ENCODE results near the gene SLAMF8.
A peak's percentile ranks its signal among the peaks of the same experiment; 100 is the strongest.

Gene SLAMF8

DNA sequence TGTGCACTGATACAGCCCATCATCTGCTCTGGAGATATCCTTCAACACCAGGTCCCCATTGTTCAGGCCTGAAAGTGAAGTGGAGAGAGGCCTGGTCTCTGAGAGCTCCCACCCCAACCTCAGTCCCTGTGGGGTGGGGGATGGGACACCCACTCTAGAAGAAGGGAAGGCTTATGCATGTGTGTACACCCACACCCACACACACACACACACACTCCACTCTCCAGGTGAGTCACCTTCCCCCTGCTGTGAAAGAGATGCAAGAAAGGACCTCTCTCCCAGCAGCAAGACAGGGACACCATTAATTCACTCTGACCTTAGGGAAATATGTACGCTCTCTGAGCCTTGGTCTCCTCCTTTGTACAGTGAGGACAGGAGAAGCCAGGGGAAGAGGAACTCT lies 29.9 kb downstream of the SLAMF8 start:
- Histone ChIP-seq H3K4me3 (ENCODE audit: low read length in 2 of 2) (no peak overlapping the region), H3K4me1 (ENCODE audit: control insufficient read depth in 2 of 2, insufficient read depth in 2 of 2, low read length in 2 of 2) (peaks cover 0 to 7% of the 10 kb centered on the region in 2 donors), H3K27me3 (ENCODE audit: control insufficient read depth in 2 of 2, insufficient read depth in 2 of 2, low read length in 2 of 2) (no peaks in the 10 kb centered on the region), H3K36me3 (ENCODE audit: control insufficient read depth in 2 of 2, insufficient read depth in 2 of 2, low read length in 2 of 2) (no peaks in the 10 kb centered on the region), H3K27ac (ENCODE audit: low read depth in 2 of 2, low read length in 2 of 2) (no peak overlapping the region), H3K9ac (ENCODE audit: low read depth in 1 of 2, low read length in 2 of 2) (no peak overlapping the region), H3K9me3 (ENCODE audit: control insufficient read depth in 2 of 2, low read length in 2 of 2) (no peaks in the 10 kb centered on the region)

- Histone ChIP-seq H3K36me3 (ENCODE audit: control insufficient read depth in 2 of 2, insufficient read depth in 2 of 2, low read length in 2 of 2) (no peaks in the 10 kb centered on the region), H3K4me3 (ENCODE audit: low read length in 2 of 2) (no peak overlapping the region), H3K9ac (ENCODE audit: low read depth in 1 of 2, low read length in 2 of 2) (no peak overlapping the region), H3K9me3 (ENCODE audit: control insufficient read depth in 2 of 2, low read length in 2 of 2) (no peaks in the 10 kb centered on the region), H3K27me3 (ENCODE audit: control insufficient read depth in 2 of 2, insufficient read depth in 2 of 2, low read length in 2 of 2) (no peaks in the 10 kb centered on the region), H3K4me1 (ENCODE audit: control insufficient read depth in 2 of 2, insufficient read depth in 2 of 2, low read length in 2 of 2) (peaks cover 0 to 7% of the 10 kb centered on the region in 2 donors), H3K27ac (ENCODE audit: low read depth in 2 of 2, low read length in 2 of 2) (no peak overlapping the region)
Observed at GRCh38 chr1:159857889-159858288, 31.2 kb downstream of the SLAMF8 start.

DNA sequence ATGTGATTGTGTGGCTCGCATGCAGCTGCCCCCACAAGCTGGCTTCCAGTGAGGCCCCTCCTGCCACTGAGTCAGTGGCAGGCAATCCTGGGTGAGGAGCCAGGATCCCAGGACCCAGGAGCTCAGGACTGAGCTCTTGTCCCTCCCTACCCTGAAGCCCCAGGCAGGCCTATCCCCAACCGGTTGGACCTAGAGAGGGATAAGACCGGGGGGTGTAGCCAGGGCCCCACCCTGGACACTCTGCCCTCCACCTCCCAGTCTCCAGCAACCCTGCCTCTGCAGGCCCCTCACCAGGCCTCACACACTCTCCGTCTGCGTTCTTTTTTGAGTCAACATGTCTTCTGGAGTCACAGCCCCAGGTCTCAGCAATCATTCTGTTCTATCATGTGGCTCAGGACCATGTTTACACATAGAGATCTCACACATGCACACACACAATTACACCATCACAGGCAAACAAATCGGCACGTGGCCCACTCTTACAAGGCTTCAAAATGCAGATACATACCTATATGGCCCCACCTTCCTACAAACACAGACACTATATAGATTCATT lies 33.2 kb downstream of the SLAMF8 start:
- Histone ChIP-seq H3K9ac (ENCODE audit: low read depth in 1 of 2, low read length in 2 of 2) (no peak overlapping the region), H3K4me1 (ENCODE audit: control insufficient read depth in 2 of 2, insufficient read depth in 2 of 2, low read length in 2 of 2) (no peaks in the 10 kb centered on the region), H3K4me3 (ENCODE audit: low read length in 2 of 2) (no peak overlapping the region), H3K27me3 (ENCODE audit: control insufficient read depth in 2 of 2, insufficient read depth in 2 of 2, low read length in 2 of 2) (no peaks in the 10 kb centered on the region), H3K36me3 (ENCODE audit: control insufficient read depth in 2 of 2, insufficient read depth in 2 of 2, low read length in 2 of 2) (no peaks in the 10 kb centered on the region), H3K27ac (ENCODE audit: low read depth in 2 of 2, low read length in 2 of 2) (no peak overlapping the region), H3K9me3 (ENCODE audit: control insufficient read depth in 2 of 2, low read length in 2 of 2) (no peaks in the 10 kb centered on the region)

GRCh38 chr1:159860456-159860855 lies 33.8 kb downstream of the SLAMF8 start:
- Histone ChIP-seq H3K27me3 (ENCODE audit: control insufficient read depth in 2 of 2, insufficient read depth in 2 of 2, low read length in 2 of 2) (no peaks in the 10 kb centered on the region), H3K4me1 (ENCODE audit: control insufficient read depth in 2 of 2, insufficient read depth in 2 of 2, low read length in 2 of 2) (no peaks in the 10 kb centered on the region), H3K36me3 (ENCODE audit: control insufficient read depth in 2 of 2, insufficient read depth in 2 of 2, low read length in 2 of 2) (no peaks in the 10 kb centered on the region), H3K9ac (ENCODE audit: low read depth in 1 of 2, low read length in 2 of 2) (no peak overlapping the region), H3K9me3 (ENCODE audit: control insufficient read depth in 2 of 2, low read length in 2 of 2) (no peaks in the 10 kb centered on the region), H3K27ac (ENCODE audit: low read depth in 2 of 2, low read length in 2 of 2) (no peak overlapping the region), H3K4me3 (ENCODE audit: low read length in 2 of 2) (no peak overlapping the region)

- H3K9ac ChIP-seq (ENCODE audit: low read depth in 1 of 2, low read length in 2 of 2): no peak overlapping the region
- H3K27me3 ChIP-seq (ENCODE audit: control insufficient read depth in 2 of 2, insufficient read depth in 2 of 2, low read length in 2 of 2): no peaks in the 10 kb centered on the region
- H3K4me3 ChIP-seq (ENCODE audit: low read length in 2 of 2): no peak overlapping the region
- no peaks in the 10 kb centered on the region for H3K4me1 ChIP-seq (ENCODE audit: control insufficient read depth in 2 of 2, insufficient read depth in 2 of 2, low read length in 2 of 2)
- no peak overlapping the region for H3K27ac ChIP-seq (ENCODE audit: low read depth in 2 of 2, low read length in 2 of 2)
- H3K36me3 ChIP-seq (ENCODE audit: control insufficient read depth in 2 of 2, insufficient read depth in 2 of 2, low read length in 2 of 2): no peaks in the 10 kb centered on the region
- H3K9me3 ChIP-seq (ENCODE audit: control insufficient read depth in 2 of 2, low read length in 2 of 2): no peaks in the 10 kb centered on the region
Observed at GRCh38 chr1:159861218-159861617, 34.5 kb downstream of the SLAMF8 start.

GRCh38 chr1:159862031-159862430 lies 35.4 kb downstream of the SLAMF8 start:
- no peaks in the 10 kb centered on the region for H3K27me3 ChIP-seq (ENCODE audit: control insufficient read depth in 2 of 2, insufficient read depth in 2 of 2, low read length in 2 of 2)
- H3K9me3 ChIP-seq (ENCODE audit: control insufficient read depth in 2 of 2, low read length in 2 of 2): no peaks in the 10 kb centered on the region
- H3K9ac ChIP-seq (ENCODE audit: low read depth in 1 of 2, low read length in 2 of 2): no peak overlapping the region
- no peak overlapping the region for H3K4me3 ChIP-seq (ENCODE audit: low read length in 2 of 2)
- H3K27ac ChIP-seq (ENCODE audit: low read depth in 2 of 2, low read length in 2 of 2): no peak overlapping the region
- H3K36me3 ChIP-seq (ENCODE audit: control insufficient read depth in 2 of 2, insufficient read depth in 2 of 2, low read length in 2 of 2): no peaks in the 10 kb centered on the region
- H3K4me1 ChIP-seq (ENCODE audit: control insufficient read depth in 2 of 2, insufficient read depth in 2 of 2, low read length in 2 of 2): peaks cover 3 to 5% of the 10 kb centered on the region in 2 donors

DNA sequence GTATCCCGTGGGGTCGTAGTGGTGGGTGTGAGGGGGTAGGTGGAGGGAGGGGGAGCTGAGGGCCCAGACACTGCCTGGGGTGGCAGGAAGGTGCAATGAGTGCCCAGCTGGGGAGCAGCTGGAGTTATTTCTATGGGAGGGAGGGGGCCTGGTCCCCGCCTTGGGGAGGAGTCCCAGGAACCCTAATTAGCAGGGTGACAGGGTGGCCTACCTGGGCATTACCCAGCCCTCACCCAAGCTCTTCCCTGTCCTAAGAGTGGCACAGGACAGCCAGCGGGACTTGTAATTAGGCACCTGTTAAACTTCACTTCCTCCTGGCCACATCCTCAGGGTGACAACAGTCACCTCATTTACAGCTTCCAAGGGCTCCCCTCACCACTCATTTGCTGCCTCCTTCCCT lies 35.9 kb downstream of the SLAMF8 start, which contains the start of gene VSIG8:
TSS of gene VSIG8 (minus strand) at position 101 of the 400 bp plus-strand sequence. CDS start 136 bp downstream, outside the sequence.
- no peaks in the 10 kb centered on the region for H3K36me3 ChIP-seq (ENCODE audit: control insufficient read depth in 2 of 2, insufficient read depth in 2 of 2, low read length in 2 of 2)
- H3K9ac ChIP-seq (ENCODE audit: low read depth in 1 of 2, low read length in 2 of 2): no peak within 1 kb of the TSS
- H3K4me3 ChIP-seq (ENCODE audit: low read length in 2 of 2): no peak within 1 kb of the TSS
- peaks cover 9 to 10% of the 10 kb centered on the region in 2 donors for H3K4me1 ChIP-seq (ENCODE audit: control insufficient read depth in 2 of 2, insufficient read depth in 2 of 2, low read length in 2 of 2)
- no peaks in the 10 kb centered on the region for H3K27me3 ChIP-seq (ENCODE audit: control insufficient read depth in 2 of 2, insufficient read depth in 2 of 2, low read length in 2 of 2)
- no peaks in the 10 kb centered on the region for H3K9me3 ChIP-seq (ENCODE audit: control insufficient read depth in 2 of 2, low read length in 2 of 2)
- H3K27ac ChIP-seq (ENCODE audit: low read depth in 2 of 2, low read length in 2 of 2): no peak within 1 kb of the TSS

GRCh38 chr1:159864262-159864661 lies 37.6 kb downstream of the SLAMF8 start:
- no peak overlapping the region for H3K4me3 ChIP-seq (ENCODE audit: low read length in 2 of 2)
- H3K27me3 ChIP-seq (ENCODE audit: control insufficient read depth in 2 of 2, insufficient read depth in 2 of 2, low read length in 2 of 2): no peaks in the 10 kb centered on the region
- H3K9me3 ChIP-seq (ENCODE audit: control insufficient read depth in 2 of 2, low read length in 2 of 2): no peaks in the 10 kb centered on the region
- H3K27ac ChIP-seq (ENCODE audit: low read depth in 2 of 2, low read length in 2 of 2): no peak overlapping the region
- H3K9ac ChIP-seq (ENCODE audit: low read depth in 1 of 2, low read length in 2 of 2): no peak overlapping the region
- peaks cover 19 to 20% of the 10 kb centered on the region in 2 donors for H3K4me1 ChIP-seq (ENCODE audit: control insufficient read depth in 2 of 2, insufficient read depth in 2 of 2, low read length in 2 of 2)
- no peaks in the 10 kb centered on the region for H3K36me3 ChIP-seq (ENCODE audit: control insufficient read depth in 2 of 2, insufficient read depth in 2 of 2, low read length in 2 of 2)

GRCh38 chr1:159866066-159866465 lies 39.4 kb downstream of the SLAMF8 start:
- Histone ChIP-seq H3K27ac (ENCODE audit: low read depth in 2 of 2, low read length in 2 of 2) (no peak overlapping the region), H3K4me3 (ENCODE audit: low read length in 2 of 2) (no peak overlapping the region), H3K9ac (ENCODE audit: low read depth in 1 of 2, low read length in 2 of 2) (no peak overlapping the region), H3K9me3 (ENCODE audit: control insufficient read depth in 2 of 2, low read length in 2 of 2) (no peaks in the 10 kb centered on the region), H3K27me3 (ENCODE audit: control insufficient read depth in 2 of 2, insufficient read depth in 2 of 2, low read length in 2 of 2) (no peaks in the 10 kb centered on the region), H3K36me3 (ENCODE audit: control insufficient read depth in 2 of 2, insufficient read depth in 2 of 2, low read length in 2 of 2) (no peaks in the 10 kb centered on the region), H3K4me1 (ENCODE audit: control insufficient read depth in 2 of 2, insufficient read depth in 2 of 2, low read length in 2 of 2) (peaks cover 19 to 20% of the 10 kb centered on the region in 2 donors)

DNA sequence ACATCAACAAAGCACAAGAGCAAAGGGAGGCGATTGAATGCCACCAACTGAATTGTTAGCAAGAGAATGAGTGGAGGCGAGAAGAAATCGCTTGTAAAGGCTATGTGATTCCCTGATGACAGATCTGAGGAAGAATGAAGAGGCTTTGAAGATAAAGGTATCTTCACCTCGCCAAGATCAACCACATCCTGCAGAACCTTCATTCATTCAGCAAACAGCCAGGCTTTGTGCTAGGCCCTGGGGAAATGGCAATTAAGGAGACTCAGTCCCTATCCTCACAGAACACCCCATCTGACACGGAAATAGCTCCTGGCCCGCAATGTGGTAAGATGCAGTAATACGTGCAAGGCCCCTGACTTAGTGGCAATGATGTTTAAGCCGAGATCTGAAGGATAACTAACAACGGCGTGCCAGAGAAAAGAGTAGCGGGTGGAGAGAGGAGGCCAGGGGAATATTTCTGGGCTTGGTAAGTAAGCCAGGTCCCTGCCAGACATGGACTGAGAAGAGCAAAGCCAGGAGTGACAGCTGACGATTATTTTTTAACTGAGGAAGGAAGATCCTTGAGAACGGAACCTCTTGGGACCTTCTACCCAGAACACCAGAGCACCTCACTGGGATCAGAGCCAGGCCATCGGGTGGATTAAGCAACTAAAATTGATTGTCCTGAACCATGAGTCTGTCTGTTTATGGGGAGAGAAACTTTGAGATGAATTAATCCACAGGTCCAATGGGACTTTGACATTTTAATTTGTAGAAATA lies 40.4 kb downstream of the SLAMF8 start:
- Histone ChIP-seq H3K27me3 (ENCODE audit: control insufficient read depth in 2 of 2, insufficient read depth in 2 of 2, low read length in 2 of 2) (no peaks in the 10 kb centered on the region), H3K27ac (ENCODE audit: low read depth in 2 of 2, low read length in 2 of 2) (peak overlapping the region; percentile 82 to 84), H3K9me3 (ENCODE audit: control insufficient read depth in 2 of 2, low read length in 2 of 2) (no peaks in the 10 kb centered on the region), H3K9ac (ENCODE audit: low read depth in 1 of 2, low read length in 2 of 2) (peak overlapping the region in 1 of 2 donors; percentile 38), H3K4me1 (ENCODE audit: control insufficient read depth in 2 of 2, insufficient read depth in 2 of 2, low read length in 2 of 2) (peaks cover 19 to 20% of the 10 kb centered on the region in 2 donors), H3K36me3 (ENCODE audit: control insufficient read depth in 2 of 2, insufficient read depth in 2 of 2, low read length in 2 of 2) (no peaks in the 10 kb centered on the region), H3K4me3 (ENCODE audit: low read length in 2 of 2) (no peak overlapping the region)

Data from mucosa of rectum (tissue), 2 donors.